ENCODE data around the gene MUC2. TPM values are rescaled to one million over a fixed set of nuclear protein-coding genes. Genes with fewer than 3 reads are reported as not detected.

The MUC2 gene
- total RNA-seq, 1 donor from 2014 or later: 0.07 TPM

DNA sequence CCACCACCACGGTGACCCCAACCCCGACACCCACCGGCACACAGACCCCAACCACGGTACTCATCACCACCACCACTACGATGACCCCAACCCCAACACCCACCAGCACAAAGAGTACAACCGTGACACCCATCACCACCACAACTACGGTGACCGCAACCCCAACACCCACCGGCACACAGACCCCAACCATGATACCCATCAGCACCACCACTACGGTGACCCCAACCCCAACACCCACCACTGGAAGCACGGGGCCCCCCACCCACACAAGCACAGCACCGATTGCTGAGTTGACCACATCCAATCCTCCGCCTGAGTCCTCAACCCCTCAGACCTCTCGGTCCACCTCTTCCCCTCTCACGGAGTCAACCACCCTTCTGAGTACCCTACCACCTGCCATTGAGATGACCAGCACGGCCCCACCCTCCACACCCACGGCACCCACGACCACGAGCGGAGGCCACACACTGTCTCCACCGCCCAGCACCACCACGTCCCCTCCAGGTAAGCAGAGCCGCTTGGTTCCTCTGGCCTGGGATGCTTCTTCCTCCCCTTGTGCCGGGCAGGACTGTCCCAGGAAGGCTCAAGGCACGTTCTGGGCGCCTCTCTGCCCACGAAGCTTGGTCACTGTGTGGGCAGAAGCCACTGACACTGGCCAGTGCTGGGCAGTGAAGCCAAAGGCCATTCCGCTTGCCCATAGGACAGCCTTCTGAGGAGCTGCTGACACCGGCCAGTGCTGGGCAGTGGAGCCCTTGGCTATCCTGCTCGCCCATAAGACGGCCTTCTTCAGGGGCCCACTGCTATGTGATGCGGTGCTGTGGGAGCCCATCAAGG, 25.1 kb downstream of the MUC2 start:
- Mint-ChIP-seq H3K27ac (no peak overlapping the region), H3K27me3 (ENCODE audit: low read depth) (no peaks in the 10 kb centered on the region), H3K4me1 (no peaks in the 10 kb centered on the region), H3K36me3 (no peaks in the 10 kb centered on the region), H3K9me3 (peaks cover 5% of the 10 kb centered on the region), H3K4me3 (no peak overlapping the region)
- DNase-seq (ENCODE audit: low spot score in 2 of 2, unreplicated experiment in 2 of 2): no peak
- TF ChIP-seq, protein P1, sequence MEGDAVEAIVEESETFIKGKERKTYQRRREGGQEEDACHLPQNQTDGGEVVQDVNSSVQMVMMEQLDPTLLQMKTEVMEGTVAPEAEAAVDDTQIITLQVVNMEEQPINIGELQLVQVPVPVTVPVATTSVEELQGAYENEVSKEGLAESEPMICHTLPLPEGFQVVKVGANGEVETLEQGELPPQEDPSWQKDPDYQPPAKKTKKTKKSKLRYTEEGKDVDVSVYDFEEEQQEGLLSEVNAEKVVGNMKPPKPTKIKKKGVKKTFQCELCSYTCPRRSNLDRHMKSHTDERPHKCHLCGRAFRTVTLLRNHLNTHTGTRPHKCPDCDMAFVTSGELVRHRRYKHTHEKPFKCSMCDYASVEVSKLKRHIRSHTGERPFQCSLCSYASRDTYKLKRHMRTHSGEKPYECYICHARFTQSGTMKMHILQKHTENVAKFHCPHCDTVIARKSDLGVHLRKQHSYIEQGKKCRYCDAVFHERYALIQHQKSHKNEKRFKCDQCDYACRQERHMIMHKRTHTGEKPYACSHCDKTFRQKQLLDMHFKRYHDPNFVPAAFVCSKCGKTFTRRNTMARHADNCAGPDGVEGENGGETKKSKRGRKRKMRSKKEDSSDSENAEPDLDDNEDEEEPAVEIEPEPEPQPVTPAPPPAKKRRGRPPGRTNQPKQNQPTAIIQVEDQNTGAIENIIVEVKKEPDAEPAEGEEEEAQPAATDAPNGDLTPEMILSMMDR (IDR thresholded peaks at IDR 0.05; ENCODE audit: unreplicated experiment): no peak

DNA sequence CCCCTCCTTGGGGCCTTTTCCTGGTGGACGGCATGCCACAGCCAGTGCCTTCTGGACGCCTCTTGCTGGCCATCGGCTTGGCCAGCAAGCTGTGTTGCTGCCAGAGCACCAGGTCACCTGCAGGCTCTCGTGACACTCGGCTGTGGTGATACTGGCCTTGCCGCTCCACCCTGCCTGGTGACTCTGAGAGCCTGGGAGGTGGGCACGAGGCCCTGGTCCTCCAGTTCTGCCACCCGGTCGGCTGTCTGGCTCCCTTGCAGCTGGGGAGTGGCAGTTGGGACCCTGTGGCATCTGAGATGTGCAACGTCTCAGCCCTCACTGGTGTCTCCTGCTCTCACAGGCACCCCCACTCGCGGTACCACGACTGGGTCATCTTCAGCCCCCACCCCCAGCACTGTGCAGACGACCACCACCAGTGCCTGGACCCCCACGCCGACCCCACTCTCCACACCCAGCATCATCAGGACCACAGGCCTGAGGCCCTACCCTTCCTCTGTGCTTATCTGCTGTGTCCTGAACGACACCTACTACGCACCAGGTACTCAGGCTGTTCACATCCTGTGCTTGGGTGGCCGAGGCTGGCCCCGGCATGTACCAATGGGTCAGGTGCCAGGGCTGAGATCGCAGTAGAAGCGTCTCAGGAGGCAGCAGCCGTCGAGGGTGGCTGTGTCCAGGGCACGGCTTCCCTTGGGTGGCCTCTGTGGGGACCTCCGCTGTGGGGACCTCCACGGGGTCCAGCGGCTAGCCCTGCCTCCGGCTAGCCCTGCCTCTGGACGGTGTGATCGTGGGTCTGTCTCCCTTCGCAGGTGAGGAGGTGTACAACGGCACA, 26.0 kb downstream of the MUC2 start:
- Mint-ChIP-seq H3K4me1 (no peaks in the 10 kb centered on the region), H3K9me3 (no peaks in the 10 kb centered on the region), H3K36me3 (no peaks in the 10 kb centered on the region), H3K4me3 (no peak overlapping the region), H3K27me3 (ENCODE audit: low read depth) (no peaks in the 10 kb centered on the region), H3K27ac (no peak overlapping the region)
- TF ChIP-seq, protein P1 (IDR thresholded peaks at IDR 0.05; ENCODE audit: unreplicated experiment): no peak
- DNase-seq (ENCODE audit: low spot score in 2 of 2, unreplicated experiment in 2 of 2): no peak

DNA sequence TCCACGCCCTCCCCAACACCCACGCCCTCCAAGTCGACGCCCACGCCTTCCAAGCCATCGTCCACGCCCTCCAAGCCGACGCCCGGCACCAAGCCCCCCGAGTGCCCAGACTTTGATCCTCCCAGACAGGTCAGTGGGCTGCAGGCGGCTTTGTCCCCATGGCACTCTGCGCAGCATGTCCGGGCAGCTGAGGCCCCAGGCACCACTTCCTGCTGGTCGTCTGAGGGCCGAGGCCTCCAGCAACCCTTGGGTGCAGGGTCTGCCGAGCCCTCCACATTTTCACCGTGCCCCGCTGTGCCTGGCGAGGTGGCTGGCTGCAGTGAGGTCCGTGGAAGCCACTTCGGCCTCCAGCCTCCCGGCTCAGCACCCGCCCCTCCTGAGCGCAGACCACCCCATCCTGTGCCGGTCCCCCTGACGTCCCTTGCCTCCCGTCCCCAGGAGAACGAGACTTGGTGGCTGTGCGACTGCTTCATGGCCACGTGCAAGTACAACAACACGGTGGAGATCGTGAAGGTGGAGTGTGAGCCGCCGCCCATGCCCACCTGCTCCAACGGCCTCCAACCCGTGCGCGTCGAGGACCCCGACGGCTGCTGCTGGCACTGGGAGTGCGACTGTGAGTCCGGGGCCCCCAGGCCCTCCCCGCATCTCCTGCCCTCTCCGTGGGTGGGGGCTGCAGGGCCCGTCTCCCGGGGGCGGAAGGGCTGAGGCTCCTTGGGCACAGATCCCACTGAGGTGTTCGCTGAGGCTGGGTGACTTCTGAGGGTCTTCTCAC, 26.8 kb downstream of the MUC2 start:
- H3K36me3 Mint-ChIP-seq: no peaks in the 10 kb centered on the region
- no peak overlapping the region for H3K27ac Mint-ChIP-seq
- no peak overlapping the region for H3K4me3 Mint-ChIP-seq
- no peaks in the 10 kb centered on the region for H3K4me1 Mint-ChIP-seq
- H3K9me3 Mint-ChIP-seq: no peaks in the 10 kb centered on the region
- TF ChIP-seq, protein P1 (IDR thresholded peaks at IDR 0.05; ENCODE audit: unreplicated experiment): no peak
- H3K27me3 Mint-ChIP-seq (ENCODE audit: low read depth): no peaks in the 10 kb centered on the region
- DNase-seq (ENCODE audit: low spot score in 2 of 2, unreplicated experiment in 2 of 2): no peak

DNA sequence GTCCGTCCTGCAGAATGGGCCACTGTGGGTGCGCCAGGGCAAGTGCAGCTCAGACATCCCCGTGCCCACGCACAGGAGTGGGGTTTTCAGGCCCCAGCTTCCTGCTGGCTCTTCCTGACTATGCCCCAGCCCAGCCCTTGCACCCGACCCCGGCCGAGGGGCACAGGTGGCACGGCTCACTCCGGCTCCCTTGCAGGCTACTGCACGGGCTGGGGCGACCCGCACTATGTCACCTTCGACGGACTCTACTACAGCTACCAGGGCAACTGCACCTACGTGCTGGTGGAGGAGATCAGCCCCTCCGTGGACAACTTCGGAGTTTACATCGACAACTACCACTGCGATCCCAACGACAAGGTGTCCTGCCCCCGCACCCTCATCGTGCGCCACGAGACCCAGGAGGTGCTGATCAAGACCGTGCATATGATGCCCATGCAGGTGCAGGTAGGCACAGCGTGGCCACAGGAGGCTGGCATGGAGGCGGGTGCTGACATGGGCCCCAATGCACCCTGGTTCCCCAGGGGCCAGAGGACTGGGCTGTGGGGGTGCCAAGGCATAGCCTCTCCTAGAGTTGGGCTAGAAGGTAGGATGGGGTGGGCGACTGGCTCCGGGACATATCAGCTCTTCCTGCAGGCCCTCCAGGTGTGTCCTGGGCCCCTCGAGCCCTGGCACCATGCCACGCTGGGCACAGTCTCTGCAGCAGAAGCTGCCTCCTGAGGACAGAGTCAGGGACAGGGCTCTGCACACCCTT, 27.7 kb downstream of the MUC2 start:
- H3K27ac Mint-ChIP-seq: no peak overlapping the region
- no peak for DNase-seq (ENCODE audit: low spot score in 2 of 2, unreplicated experiment in 2 of 2)
- H3K27me3 Mint-ChIP-seq (ENCODE audit: low read depth): no peaks in the 10 kb centered on the region
- no peaks in the 10 kb centered on the region for H3K4me1 Mint-ChIP-seq
- H3K36me3 Mint-ChIP-seq: no peaks in the 10 kb centered on the region
- H3K9me3 Mint-ChIP-seq: no peaks in the 10 kb centered on the region
- H3K4me3 Mint-ChIP-seq: no peak overlapping the region
- TF ChIP-seq, protein P1 (IDR thresholded peaks at IDR 0.05; ENCODE audit: unreplicated experiment): no peak

DNA sequence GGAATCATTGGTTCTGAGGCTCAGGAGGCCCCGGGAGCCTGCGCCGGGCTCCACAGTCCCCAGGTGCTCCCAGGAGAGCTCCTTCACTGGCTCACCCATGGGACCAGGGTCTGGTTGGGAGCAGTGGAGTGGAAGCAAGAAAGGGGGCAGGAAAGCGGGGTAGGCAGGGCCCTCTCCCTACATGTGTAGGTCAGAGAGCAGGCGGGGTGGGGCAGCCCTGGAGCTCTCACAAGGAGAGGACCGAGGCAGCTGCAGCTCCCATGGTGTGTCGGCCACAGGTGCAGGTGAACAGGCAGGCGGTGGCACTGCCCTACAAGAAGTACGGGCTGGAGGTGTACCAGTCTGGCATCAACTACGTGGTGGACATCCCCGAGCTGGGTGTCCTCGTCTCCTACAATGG, 28.3 kb downstream of the MUC2 start:
- no peaks in the 10 kb centered on the region for H3K27me3 Mint-ChIP-seq (ENCODE audit: low read depth)
- H3K4me3 Mint-ChIP-seq: no peak overlapping the region
- no peaks in the 10 kb centered on the region for H3K36me3 Mint-ChIP-seq
- DNase-seq (ENCODE audit: low spot score in 2 of 2, unreplicated experiment in 2 of 2): no peak
- H3K27ac Mint-ChIP-seq: no peak overlapping the region
- H3K4me1 Mint-ChIP-seq: no peaks in the 10 kb centered on the region
- H3K9me3 Mint-ChIP-seq: no peaks in the 10 kb centered on the region
- TF ChIP-seq, protein P1 (IDR thresholded peaks at IDR 0.05; ENCODE audit: unreplicated experiment): no peak
